Measurements from ENCODE around the gene TRMT11.

Gene TRMT11

DNA sequence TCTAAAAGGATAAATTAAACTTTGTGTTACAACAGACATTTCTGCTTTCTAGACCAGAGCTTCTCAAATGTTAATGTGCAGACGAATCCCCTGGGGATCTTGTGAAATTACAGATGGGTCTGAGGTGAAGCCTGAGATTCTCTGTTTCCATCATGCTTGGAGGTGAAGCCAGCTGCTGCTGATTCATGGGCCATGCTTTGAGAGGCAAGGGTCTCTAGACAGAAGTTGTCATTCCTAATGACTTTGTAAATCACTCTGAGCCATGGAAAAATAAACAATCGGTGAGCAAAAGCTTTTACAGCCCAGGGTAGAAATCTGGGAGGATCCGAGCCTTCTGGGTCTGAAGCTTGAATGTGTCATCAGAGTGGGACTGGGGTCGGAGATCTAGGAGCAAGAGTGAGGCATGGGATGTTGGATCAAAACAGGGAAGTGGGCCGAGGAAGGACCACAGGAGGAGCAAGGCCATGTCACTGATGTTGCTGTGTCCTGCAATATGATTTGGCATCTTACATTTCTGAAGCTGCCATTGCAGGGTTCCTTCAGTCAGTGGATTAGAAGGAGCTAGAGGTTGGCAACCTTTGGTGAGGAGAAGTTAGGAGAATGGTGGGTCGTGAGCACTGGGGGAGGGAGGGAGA lies 77.3 kb downstream of the TRMT11 start:
- no peak overlapping the region for H3K9ac ChIP-seq (ENCODE audit: low read length)

DNA sequence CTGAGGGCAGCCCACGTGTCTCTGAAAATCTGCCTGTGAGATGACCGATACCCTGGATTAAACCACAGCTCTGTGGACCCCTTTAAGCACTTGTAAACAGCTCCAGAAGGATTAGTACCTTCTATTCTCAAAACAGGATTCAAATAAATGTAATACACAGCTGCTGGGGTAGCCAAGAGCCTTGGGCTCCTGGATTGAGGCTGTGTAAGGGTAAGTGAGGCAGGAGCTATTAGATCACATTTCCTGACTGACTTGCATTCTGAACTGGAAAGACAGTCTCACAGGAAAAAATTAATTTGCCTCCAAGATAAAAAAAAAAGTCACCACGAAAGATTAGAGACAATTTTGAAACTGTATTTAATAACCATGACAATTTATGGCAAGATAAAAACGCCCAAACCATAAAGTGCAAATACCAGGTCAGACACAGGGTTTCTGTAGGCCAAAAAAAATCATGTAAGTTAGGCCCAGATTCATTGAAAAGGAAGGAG lies 78.0 kb downstream of the TRMT11 start:
- H3K27ac ChIP-seq (ENCODE audit: low read depth, low read length), result no peak overlapping the region
- no peaks in the 10 kb centered on the region for H3F3A ChIP-seq (ENCODE audit: insufficient read depth)
- no peak overlapping the region for H3K9ac ChIP-seq (ENCODE audit: low read length)
- no peaks in the 10 kb centered on the region for H3K79me2 ChIP-seq (ENCODE audit: insufficient read depth, low read length)
- no peak overlapping the region for H3K4me2 ChIP-seq (ENCODE audit: low read depth, low read length, poor library complexity, severe bottlenecking)
- H3K9me3 ChIP-seq (ENCODE audit: insufficient read depth, low read length), result no peaks in the 10 kb centered on the region
- H3K4me3 ChIP-seq (ENCODE audit: insufficient read depth, low read length, poor library complexity, severe bottlenecking), result no peak overlapping the region
- TF ChIP-seq, protein P1, sequence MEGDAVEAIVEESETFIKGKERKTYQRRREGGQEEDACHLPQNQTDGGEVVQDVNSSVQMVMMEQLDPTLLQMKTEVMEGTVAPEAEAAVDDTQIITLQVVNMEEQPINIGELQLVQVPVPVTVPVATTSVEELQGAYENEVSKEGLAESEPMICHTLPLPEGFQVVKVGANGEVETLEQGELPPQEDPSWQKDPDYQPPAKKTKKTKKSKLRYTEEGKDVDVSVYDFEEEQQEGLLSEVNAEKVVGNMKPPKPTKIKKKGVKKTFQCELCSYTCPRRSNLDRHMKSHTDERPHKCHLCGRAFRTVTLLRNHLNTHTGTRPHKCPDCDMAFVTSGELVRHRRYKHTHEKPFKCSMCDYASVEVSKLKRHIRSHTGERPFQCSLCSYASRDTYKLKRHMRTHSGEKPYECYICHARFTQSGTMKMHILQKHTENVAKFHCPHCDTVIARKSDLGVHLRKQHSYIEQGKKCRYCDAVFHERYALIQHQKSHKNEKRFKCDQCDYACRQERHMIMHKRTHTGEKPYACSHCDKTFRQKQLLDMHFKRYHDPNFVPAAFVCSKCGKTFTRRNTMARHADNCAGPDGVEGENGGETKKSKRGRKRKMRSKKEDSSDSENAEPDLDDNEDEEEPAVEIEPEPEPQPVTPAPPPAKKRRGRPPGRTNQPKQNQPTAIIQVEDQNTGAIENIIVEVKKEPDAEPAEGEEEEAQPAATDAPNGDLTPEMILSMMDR (IDR thresholded peaks at IDR 0.05; ENCODE audit: insufficient read depth, low read length, poor library complexity, severe bottlenecking), result no peak
- no peak for TF ChIP-seq EZH2phosphoT487 (conservative IDR thresholded peaks at IDR 0.05; ENCODE audit: low read length)
- H4K20me1 ChIP-seq (ENCODE audit: low read depth, low read length), result no peaks in the 10 kb centered on the region
- no peaks in the 10 kb centered on the region for H3K36me3 ChIP-seq (ENCODE audit: low read length)
- no peak overlapping the region for H2AFZ ChIP-seq (ENCODE audit: low read depth, low read length, severe bottlenecking)
- H3K27me3 ChIP-seq (ENCODE audit: low read length), result no peaks in the 10 kb centered on the region
- no peaks in the 10 kb centered on the region for H3K9me2 ChIP-seq (replicated peaks; ENCODE audit: insufficient read depth, low read length)

More for the DNA sequence above, 77.3 kb downstream of the TRMT11 start:
- H3K36me3 ChIP-seq (ENCODE audit: low read length), result no peaks in the 10 kb centered on the region
- H2AFZ ChIP-seq (ENCODE audit: low read depth, low read length, severe bottlenecking), result no peak overlapping the region
- H3K27me3 ChIP-seq (ENCODE audit: low read length), result no peaks in the 10 kb centered on the region
- no peaks in the 10 kb centered on the region for H3K79me2 ChIP-seq (ENCODE audit: insufficient read depth, low read length)
- H3K4me2 ChIP-seq (ENCODE audit: low read depth, low read length, poor library complexity, severe bottlenecking), result no peak overlapping the region
- no peak for TF ChIP-seq EZH2phosphoT487 (conservative IDR thresholded peaks at IDR 0.05; ENCODE audit: low read length)
- TF ChIP-seq, protein P1 (IDR thresholded peaks at IDR 0.05; ENCODE audit: insufficient read depth, low read length, poor library complexity, severe bottlenecking), result no peak
- H4K20me1 ChIP-seq (ENCODE audit: low read depth, low read length), result no peaks in the 10 kb centered on the region
- H3K9me2 ChIP-seq (replicated peaks; ENCODE audit: insufficient read depth, low read length), result no peaks in the 10 kb centered on the region
- no peaks in the 10 kb centered on the region for H3K9me3 ChIP-seq (ENCODE audit: insufficient read depth, low read length)
- no peak overlapping the region for H3K4me3 ChIP-seq (ENCODE audit: insufficient read depth, low read length, poor library complexity, severe bottlenecking)
- H3F3A ChIP-seq (ENCODE audit: insufficient read depth), result no peaks in the 10 kb centered on the region
- H3K27ac ChIP-seq (ENCODE audit: low read depth, low read length), result no peak overlapping the region

DNA sequence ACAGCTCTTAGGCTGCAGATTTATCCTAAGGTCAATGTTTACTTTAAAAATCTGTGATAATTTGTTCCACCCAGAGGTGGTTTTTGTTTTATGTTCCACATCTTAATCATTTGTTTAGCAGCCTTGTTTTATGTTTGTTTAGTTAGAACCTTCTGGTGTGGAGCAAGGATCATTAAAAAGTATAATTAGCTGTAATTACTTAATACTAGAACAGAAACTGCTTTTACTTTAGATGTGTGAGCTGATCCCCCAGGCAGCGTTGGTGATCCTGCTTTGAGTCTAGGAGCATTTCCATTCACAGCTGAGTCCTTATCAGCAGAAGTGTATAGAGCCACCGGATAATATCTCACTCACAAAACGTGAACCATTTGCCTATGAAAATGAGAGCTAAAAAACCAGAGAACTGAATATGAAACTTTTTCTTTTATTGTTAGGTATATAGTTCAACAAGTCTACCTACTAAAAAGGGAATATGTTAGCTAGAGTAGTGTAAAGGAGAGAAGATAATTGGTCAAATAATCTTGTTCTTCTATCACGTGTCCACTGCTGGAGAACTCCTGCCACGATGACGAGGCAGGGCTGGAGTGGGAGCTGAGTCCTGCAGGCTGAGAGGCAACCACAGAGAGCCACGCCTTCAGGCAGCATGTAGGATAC lies 78.5 kb downstream of the TRMT11 start:
- Histone ChIP-seq H3K36me3 (ENCODE audit: low read length) (no peaks in the 10 kb centered on the region), H3F3A (ENCODE audit: insufficient read depth) (no peaks in the 10 kb centered on the region), H3K79me2 (ENCODE audit: insufficient read depth, low read length) (no peaks in the 10 kb centered on the region), H2AFZ (ENCODE audit: low read depth, low read length, severe bottlenecking) (no peak overlapping the region), H4K20me1 (ENCODE audit: low read depth, low read length) (no peaks in the 10 kb centered on the region), H3K9ac (ENCODE audit: low read length) (no peak overlapping the region), H3K4me3 (ENCODE audit: insufficient read depth, low read length, poor library complexity, severe bottlenecking) (no peak overlapping the region), H3K27me3 (ENCODE audit: low read length) (no peaks in the 10 kb centered on the region), H3K9me2 (replicated peaks; ENCODE audit: insufficient read depth, low read length) (no peaks in the 10 kb centered on the region), H3K9me3 (ENCODE audit: insufficient read depth, low read length) (no peaks in the 10 kb centered on the region), H3K4me2 (ENCODE audit: low read depth, low read length, poor library complexity, severe bottlenecking) (no peak overlapping the region), H3K27ac (ENCODE audit: low read depth, low read length) (no peak overlapping the region)
- no peak for TF ChIP-seq EZH2phosphoT487 (conservative IDR thresholded peaks at IDR 0.05; ENCODE audit: low read length)
- TF ChIP-seq, protein P1 (IDR thresholded peaks at IDR 0.05; ENCODE audit: insufficient read depth, low read length, poor library complexity, severe bottlenecking), result no peak

Measured in SU-DHL-6 (cell line).